Motor neuron (in vitro differentiated cells): ENCODE measurements around the gene GP1BA. TPM values are rescaled to one million over a fixed set of nuclear protein-coding genes. Genes with fewer than 3 reads are reported as not detected.

ENCODE experiments used
- ATAC-seq, 8 experiments: fragments of 200-7000 bp; cut with Tn5 transposase; replicated peaks in 6 of 8; 2 replicates each; pipeline ENCODE4 v1.8.0; 2021; ENCODE audit warnings: mild to moderate bottlenecking in 8 of 8, moderate library complexity in 8 of 8
- H3K27ac ChIP-seq, 2 donors: fragments of 250-450 bp; sonication (Bioruptor Pico); 2 replicates each; pipeline ENCODE4 v1.9.0; 2021; ENCODE audit warnings: antibody characterized with exemption in 2 of 2, mild to moderate bottlenecking in 2 of 2, moderate library complexity in 1 of 2
- H3K4me1 ChIP-seq, 2 donors: fragments of 250-450 bp; sonication (Bioruptor Pico); replicated peaks in 1 of 2; 2 replicates each; pipeline ENCODE4 v1.6.1; 2021; ENCODE audit warnings: antibody characterized with exemption in 2 of 2, mild to moderate bottlenecking in 2 of 2, moderate library complexity in 1 of 2
- H3K4me3 ChIP-seq, 5 donors: fragments of 250-450 bp; sonication (Bioruptor Pico); 2 replicates each; pipeline ENCODE4 v1.9.0; 2021; ENCODE audit warnings: antibody characterized with exemption in 5 of 5, mild to moderate bottlenecking in 5 of 5, moderate library complexity in 4 of 5
- WGBS, 10 experiments: fragments of 450-650 bp; shearing (Covaris generic); methylation state at CpG; one replicate each; pipeline ENCODE4 v1.0.0; 2022; 5-methylcytosine and 5-hydroxymethylcytosine counted together
- in situ Hi-C, 9 experiments: fragments of 400-800 bp; cut with MboI; loops; one replicate each; pipeline ENCODE4 v1.15.0; 2021; ENCODE audit warnings: low sequenced_read_pairs in 9 of 9, low pct_unique_long_range_greater_than_20kb in 2 of 9; ENCODE audit not compliant: unreplicated experiment in 9 of 9
- total RNA-seq, 8 experiments: library from RNA; unstranded; fragments of 300-600 nt; gene quantifications; 2 replicates each; pipeline versions ENCODE4 v1.2.3 to v1.2.4, GENCODE V29; 2022

GP1BA gene
- total RNA-seq, 8 experiments from 2014 or later, result 0.58 to 3.5 (median 0.94) TPM

DNA sequence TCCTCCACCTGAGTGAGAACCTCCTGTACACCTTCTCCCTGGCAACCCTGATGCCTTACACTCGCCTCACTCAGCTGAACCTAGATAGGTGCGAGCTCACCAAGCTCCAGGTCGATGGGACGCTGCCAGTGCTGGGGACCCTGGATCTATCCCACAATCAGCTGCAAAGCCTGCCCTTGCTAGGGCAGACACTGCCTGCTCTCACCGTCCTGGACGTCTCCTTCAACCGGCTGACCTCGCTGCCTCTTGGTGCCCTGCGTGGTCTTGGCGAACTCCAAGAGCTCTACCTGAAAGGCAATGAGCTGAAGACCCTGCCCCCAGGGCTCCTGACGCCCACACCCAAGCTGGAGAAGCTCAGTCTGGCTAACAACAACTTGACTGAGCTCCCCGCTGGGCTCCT lies 679 bp downstream of the GP1BA start:
- H3K27ac ChIP-seq, result no peak overlapping the region
- H3K4me3 ChIP-seq, result no peak overlapping the region
- 80 to 90% (median 83%) methylated on average over 1 to 8 of the region's 12 CpGs; no CpG with 5 or more reads in 5 of the 10 experiments for WGBS, 10 experiments
- no peak for ATAC-seq
- H3K4me1 ChIP-seq, result no peaks in the 10 kb centered on the region
- in situ Hi-C loops, result no loop called here

DNA sequence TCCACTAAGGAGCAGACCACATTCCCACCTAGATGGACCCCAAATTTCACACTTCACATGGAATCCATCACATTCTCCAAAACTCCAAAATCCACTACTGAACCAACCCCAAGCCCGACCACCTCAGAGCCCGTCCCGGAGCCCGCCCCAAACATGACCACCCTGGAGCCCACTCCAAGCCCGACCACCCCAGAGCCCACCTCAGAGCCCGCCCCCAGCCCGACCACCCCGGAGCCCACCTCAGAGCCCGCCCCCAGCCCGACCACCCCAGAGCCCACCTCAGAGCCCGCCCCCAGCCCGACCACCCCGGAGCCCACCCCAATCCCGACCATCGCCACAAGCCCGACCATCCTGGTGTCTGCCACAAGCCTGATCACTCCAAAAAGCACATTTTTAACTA lies 1.6 kb downstream of the GP1BA start:
- Histone ChIP-seq H3K27ac (no peak overlapping the region), H3K4me1 (peaks cover 3 to 4% of the 10 kb centered on the region in 2 donors), H3K4me3 (no peak overlapping the region)
- ATAC-seq, result no peak
- in situ Hi-C loops, result no loop called here
- WGBS, 10 experiments, result no CpG with 5 or more reads among the region's 16 CpGs

DNA sequence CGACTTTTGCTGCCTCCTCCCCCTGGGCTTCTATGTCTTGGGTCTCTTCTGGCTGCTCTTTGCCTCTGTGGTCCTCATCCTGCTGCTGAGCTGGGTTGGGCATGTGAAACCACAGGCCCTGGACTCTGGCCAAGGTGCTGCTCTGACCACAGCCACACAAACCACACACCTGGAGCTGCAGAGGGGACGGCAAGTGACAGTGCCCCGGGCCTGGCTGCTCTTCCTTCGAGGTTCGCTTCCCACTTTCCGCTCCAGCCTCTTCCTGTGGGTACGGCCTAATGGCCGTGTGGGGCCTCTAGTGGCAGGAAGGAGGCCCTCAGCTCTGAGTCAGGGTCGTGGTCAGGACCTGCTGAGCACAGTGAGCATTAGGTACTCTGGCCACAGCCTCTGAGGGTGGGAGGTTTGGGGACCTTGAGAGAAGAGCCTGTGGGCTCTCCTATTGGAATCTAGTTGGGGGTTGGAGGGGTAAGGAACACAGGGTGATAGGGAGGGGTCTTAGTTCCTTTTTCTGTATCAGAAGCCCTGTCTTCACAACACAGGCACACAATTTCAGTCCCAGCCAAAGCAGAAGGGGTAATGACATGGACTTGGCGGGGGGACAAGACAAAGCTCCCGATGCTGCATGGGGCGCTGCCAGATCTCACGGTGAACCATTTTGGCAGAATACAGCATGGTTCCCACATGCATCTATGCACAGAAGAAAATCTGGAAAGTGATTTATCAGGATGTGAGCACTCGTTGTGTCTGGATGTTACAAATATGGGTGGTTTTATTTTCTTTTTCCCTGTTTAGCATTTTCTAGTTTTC lies 2.3 kb downstream of the GP1BA start:
- in situ Hi-C loops, result no loop called here
- H3K4me3 ChIP-seq, result no peak overlapping the region
- ATAC-seq, result peak in 3 of 8 experiments; percentile 48 to 76 (median 52)
- 8 to 100% (median 56%) methylated on average over 1 to 4 of the region's 14 CpGs; no CpG with 5 or more reads in 2 of the 10 experiments for whole genome bisulfite sequencing, 10 experiments
- peaks cover 6 to 8% of the 10 kb centered on the region in 2 donors for H3K4me1 ChIP-seq
- no peak overlapping the region for H3K27ac ChIP-seq

DNA sequence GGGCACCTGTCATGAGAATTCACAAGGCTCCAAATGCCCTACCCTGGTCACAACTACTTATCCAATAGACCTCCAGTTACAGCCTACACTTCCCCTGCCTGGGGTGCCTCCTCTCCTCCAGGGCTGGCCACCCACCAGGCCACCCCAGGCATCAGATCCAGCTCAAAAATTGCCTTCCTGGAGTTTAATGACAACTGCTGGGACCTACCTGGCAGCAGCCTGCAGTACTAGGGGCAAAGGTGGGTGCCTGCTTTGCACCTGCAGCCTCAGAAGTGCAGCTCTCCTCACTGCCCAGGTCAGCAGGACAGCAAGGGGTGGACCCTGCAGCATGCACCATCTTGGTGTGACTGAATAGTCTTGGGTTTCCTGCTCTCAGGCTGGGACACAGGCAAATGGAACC lies 3.6 kb downstream of the GP1BA start:
- H3K4me3 ChIP-seq, result no peak overlapping the region
- ATAC-seq, result no peak
- in situ Hi-C loops, result no loop called here
- peaks cover 6 to 8% of the 10 kb centered on the region in 2 donors for H3K4me1 ChIP-seq
- H3K27ac ChIP-seq, result no peak overlapping the region

DNA sequence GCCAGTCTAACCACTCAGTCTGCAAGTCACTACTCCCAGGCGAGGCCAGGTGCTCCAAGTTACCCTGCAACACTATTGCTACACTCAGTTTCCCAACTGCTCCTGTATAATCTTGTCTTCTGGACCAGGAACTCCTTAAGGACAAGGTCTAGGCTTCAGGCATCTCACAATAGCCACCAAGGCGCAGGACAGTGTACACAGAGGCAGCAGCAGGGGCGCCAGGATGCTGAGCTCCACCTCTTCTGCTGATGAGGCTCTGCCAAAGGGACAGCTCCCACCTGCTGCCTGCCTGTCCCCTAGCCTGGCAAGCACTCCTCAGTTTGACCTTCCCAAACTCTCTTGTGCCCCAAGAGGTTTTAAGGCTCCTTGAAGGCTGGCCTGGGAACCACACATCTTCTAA lies 4.4 kb downstream of the GP1BA start:
- ATAC-seq, result no peak
- H3K27ac ChIP-seq, result no peak overlapping the region
- 20 to 100% (median 100%) methylated on average over 1 to 2 of the region's 3 CpGs; no CpG with 5 or more reads in 5 of the 10 experiments for WGBS, 10 experiments
- in situ Hi-C loops, result no loop called here
- H3K4me1 ChIP-seq, result peaks cover 10 to 13% of the 10 kb centered on the region in 2 donors
- H3K4me3 ChIP-seq, result no peak overlapping the region

DNA sequence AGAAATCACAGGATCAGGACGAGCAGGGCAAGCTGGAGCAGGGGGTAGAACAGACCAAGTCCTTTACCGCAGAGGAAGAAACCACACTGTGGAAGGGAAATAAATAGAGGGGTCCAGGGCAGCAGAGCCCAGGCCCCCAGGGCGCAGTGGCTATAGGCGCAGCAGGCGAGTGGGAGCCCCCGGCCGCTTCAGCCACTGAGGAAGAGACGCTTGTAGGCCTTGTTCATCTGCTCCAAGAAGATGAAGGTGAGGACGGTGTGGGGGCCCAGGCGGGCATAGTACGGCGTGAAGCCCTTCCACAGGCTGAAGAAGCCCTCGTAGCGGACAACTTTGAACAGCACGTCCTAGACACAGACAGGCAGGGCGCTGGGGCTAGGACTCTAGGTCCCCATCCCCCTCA lies 5.5 kb downstream of the GP1BA start:
- H3K4me3 ChIP-seq, result no peak overlapping the region
- H3K27ac ChIP-seq, result no peak overlapping the region
- 0 to 100% (median 98%) methylated on average over 1 to 10 of the region's 16 CpGs; no CpG with 5 or more reads in 6 of the 10 experiments for WGBS, 10 experiments
- in situ Hi-C loops, result no loop called here
- H3K4me1 ChIP-seq, result peaks cover 14 to 16% of the 10 kb centered on the region in 2 donors
- no peak for ATAC-seq

DNA sequence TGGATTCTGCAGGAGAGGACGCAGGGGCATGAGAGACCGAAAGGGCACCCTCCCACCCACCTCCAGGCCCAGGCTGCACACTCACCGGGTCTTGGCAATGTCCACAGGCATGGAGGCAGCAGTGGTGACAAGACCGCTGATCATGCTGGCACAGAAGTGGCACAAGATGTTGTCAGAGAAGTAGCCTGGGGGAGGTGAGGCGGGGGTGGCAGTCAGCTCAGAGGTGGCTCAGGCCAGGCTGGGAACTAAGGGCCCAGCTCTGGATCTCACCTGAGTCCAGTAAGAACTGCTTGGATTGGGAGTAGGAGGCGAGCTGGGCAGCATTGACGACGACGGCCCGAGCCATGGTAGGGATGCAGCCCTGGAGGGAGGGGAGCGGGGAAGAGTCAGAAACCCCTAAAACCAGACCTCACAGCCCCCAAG lies 6.0 kb downstream of the GP1BA start:
- Histone ChIP-seq H3K4me1 (peaks cover 14 to 16% of the 10 kb centered on the region in 2 donors), H3K27ac (no peak overlapping the region), H3K4me3 (peak overlapping the region in 1 of 5 donors; percentile 85)
- in situ Hi-C loops, result no loop called here
- ATAC-seq, result no peak
- 85 to 100% (median 94%) methylated on average over 1 to 8 of the region's 11 CpGs; no CpG with 5 or more reads in 6 of the 10 experiments for WGBS, 10 experiments

DNA sequence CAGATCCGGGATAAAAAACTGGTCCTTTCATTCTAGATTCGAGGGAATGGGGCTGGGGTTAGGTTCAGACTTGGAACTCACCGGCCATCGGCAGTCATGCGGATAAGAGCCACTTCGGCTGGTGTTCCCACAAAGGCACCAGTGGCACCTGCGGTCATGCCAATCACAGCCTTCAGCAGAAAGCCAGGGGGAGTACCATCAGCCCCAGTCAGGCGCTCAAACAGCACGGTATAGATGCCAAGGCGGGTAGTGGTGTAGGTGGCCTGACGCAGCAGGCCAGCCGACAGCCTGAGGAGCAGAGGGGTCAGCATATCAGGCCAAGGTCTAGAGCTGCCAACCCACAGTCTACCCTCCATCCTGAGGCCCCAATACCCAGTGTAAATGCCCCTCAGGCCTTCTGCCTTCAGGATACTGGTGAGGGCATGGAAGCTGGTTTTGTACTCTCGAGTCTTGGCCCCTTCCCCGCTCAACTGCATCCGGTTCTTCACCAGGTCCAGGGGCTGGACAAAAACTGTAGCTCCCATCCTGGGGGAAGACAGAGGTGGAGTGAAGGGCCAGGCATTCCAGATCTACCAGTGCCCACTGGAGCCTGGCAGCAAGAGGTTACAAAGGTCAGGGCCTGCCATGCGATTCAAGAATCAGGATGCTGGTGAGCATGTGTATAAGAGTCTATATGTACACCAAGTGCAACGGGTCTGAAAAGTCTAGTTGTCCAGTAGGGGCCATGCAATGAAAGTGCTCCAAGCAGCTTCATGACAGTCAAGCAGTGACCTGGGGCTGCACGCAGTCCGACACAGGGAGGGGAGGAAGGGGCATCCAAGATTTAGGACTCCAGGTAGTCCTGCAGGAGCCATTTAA lies 6.8 kb downstream of the GP1BA start:
- in situ Hi-C loops, result no loop called here
- H3K27ac ChIP-seq, result peak overlapping the region; percentile 96 to 99
- ATAC-seq, result peak in 1 of 8 experiments; percentile 0
- H3K4me1 ChIP-seq, result peaks cover 14 to 16% of the 10 kb centered on the region in 2 donors
- H3K4me3 ChIP-seq, result peak overlapping the region; percentile 53 to 85 (median 61)
- 5 to 80% (median 40%) methylated on average over 1 to 9 of the region's 19 CpGs; no CpG with 5 or more reads in 2 of the 10 experiments for WGBS, 10 experiments

DNA sequence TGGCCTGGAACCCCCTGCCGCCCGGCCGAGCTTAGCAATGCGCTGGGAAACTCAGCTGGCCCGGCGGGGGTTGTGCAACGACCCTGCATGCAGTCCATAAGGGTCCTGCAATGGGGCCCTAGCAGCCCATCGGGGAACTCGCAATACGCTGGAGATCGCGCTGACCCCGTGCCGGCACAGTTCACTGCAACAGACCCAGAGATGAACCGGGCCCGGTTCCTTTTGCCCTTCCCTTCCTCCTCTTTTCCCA lies 7.4 kb downstream of the GP1BA start:
- WGBS, 10 experiments, result no CpG with 5 or more reads among the region's 16 CpGs
- Histone ChIP-seq H3K27ac (peak overlapping the region; percentile 96 to 99), H3K4me3 (peak overlapping the region; percentile 53 to 85 (median 61)), H3K4me1 (peaks cover 14 to 16% of the 10 kb centered on the region in 2 donors)
- ATAC-seq, result peak in 3 of 8 experiments; percentile 4 to 16 (median 12)
- in situ Hi-C loops, result no loop called here

DNA sequence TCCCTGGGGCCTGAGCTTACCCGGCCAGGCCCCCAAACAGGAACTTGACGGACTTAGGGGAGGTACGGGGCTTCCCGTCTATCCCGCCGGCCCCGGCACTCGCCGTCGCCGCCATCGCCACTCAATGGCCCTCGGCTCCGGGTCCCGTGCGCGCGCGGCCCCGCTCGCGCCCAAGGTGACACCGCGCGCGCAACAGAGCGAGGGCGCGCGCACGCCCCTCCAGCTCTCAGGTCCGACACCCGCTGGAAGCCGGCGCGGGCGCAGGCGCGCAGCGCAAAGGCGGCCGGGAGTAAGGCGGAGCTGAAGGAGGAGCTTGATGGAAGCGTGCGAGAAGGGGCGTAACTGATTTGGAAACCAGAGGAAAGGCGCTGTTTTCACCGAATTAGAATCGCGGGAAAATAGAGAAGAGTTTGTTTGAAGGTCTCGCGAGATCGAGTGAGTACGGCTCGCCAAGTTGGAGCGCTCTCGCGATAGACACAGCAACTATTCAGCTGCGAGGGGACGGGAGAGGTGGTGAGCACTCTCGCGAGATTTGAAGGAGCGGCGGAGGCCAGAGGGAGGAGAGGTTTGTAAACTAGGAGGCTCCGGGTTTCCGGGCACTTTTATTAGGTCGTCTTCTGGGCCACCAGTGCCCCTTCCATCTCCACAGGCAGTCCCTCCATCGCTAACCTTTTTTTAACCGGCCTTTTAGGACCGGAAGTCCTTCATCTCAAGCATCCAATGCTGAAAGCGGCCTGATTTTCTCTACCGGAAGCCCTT lies 7.9 kb downstream of the GP1BA start, which contains the start of the genes RNF167 and SLC25A11:
Gene RNF167 (plus strand): TSS at position 473 of the 759 bp plus-strand sequence. CDS start 642 bp downstream, outside the sequence.
Gene SLC25A11 (minus strand): TSS at position 251 of the 759 bp plus-strand sequence. CDS start 136 bp downstream, at position 115.
- H3K4me3 ChIP-seq, result peak within 1 kb of the TSS; percentile 53 to 85 (median 61)
- peak; percentile 77 to 92 (median 88) for ATAC-seq
- in situ Hi-C loops, result no loop called here

DNA sequence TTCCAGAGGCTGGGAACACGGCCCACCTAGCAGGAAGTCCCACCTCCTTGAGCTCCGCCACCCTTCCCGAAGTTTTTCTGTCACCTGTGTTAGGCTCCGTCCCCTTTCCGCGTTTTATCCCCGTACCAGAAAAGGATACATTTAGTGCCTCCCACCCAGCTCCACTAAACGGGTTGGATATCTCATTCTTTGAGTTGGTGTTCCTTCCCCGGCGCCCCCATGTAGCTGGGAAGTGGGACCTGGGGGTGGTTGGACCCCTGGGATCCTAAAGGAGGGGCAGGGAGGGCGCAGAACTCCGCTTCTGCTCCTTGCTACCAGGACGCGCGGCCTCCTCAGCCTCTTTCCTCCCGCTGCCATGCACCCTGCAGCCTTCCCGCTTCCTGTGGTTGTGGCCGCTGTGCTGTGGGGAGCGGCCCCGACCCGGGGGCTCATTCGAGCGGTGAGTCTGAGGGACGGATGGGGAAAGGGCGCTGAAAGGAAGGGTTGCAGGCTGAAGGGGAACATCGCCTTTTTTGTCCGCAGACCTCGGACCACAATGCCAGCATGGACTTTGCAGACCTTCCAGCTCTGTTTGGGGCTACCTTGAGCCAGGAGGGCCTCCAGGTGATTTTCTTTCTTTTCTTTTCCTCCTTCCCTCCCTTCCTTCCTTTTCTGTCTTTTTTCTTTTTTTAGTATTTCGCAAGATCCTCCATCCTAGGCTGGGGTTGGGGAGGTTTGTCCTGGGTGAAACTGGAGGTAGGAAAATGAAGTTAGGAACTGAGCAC lies 8.7 kb downstream of the GP1BA start:
- in situ Hi-C loops, result no loop called here
- WGBS, 10 experiments, result 0 to 7% (median 3%) methylated on average over 4 to 15 of the region's 29 CpGs; no CpG with 5 or more reads in 2 of the 10 experiments
- H3K4me1 ChIP-seq, result peaks cover 16 to 19% of the 10 kb centered on the region in 2 donors
- peak overlapping the region; percentile 96 to 99 for H3K27ac ChIP-seq
- ATAC-seq, result peak; percentile 51 to 76 (median 66)
- H3K4me3 ChIP-seq, result peak overlapping the region; percentile 53 to 85 (median 61)

More for the DNA sequence above, 7.9 kb downstream of the GP1BA start, which contains the start of the genes RNF167 and SLC25A11:
- H3K4me1 ChIP-seq, result peaks cover 14 to 16% of the 10 kb centered on the region in 2 donors
- WGBS, 10 experiments, result 0 to 10% (median 0%) methylated on average over 1 to 48 of the region's 72 CpGs; no CpG with 5 or more reads in 1 of the 10 experiments
- H3K27ac ChIP-seq, result peak within 1 kb of the TSS; percentile 96 to 99

DNA sequence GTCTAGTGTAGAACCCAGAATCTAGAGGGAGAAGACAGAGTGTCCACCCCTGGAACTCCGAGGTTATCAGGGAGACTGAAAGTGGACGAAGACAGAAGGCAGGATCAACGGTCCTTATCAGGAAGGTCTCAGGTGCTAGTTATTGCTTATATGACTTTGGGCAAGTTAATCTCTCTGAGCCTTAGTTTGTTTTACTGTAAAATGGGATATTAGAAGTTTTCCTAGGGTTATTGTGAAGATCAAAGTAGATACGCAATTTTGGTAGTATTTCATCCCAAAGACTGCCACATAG lies 9.2 kb downstream of the GP1BA start:
- Histone ChIP-seq H3K27ac (peak overlapping the region; percentile 96 to 99), H3K4me1 (peaks cover 16 to 20% of the 10 kb centered on the region in 2 donors), H3K4me3 (peak overlapping the region; percentile 53 to 85 (median 61))
- no peak for ATAC-seq
- in situ Hi-C loops, result no loop called here
- WGBS, 10 experiments, result 40 to 80% (median 50%) methylated on average over 1 to 4 of the region's 4 CpGs; no CpG with 5 or more reads in 1 of the 10 experiments
